RPMI7951 (cell line): Measurements from ENCODE around the gene ASIC4. TPM values are rescaled to one million over a fixed set of nuclear protein-coding genes. Genes with fewer than 3 reads are reported as not detected.

ENCODE experiments used
- DNase-seq: peaks from one replicate; pipeline ENCODE4 v3.0.0-alpha.2; 2012; ENCODE audit warnings: low read depth
- total RNA-seq: library from RNA; depleted of rRNA; stranded (reverse); fragments of >200 nt; shearing (Covaris generic); gene quantifications from 2 replicates; pipeline ENCODE4 v1.2.3, GENCODE V29; 2014

The ASIC4 gene
- total RNA-seq, 1 experiment from 2014 or later = not detected

DNA sequence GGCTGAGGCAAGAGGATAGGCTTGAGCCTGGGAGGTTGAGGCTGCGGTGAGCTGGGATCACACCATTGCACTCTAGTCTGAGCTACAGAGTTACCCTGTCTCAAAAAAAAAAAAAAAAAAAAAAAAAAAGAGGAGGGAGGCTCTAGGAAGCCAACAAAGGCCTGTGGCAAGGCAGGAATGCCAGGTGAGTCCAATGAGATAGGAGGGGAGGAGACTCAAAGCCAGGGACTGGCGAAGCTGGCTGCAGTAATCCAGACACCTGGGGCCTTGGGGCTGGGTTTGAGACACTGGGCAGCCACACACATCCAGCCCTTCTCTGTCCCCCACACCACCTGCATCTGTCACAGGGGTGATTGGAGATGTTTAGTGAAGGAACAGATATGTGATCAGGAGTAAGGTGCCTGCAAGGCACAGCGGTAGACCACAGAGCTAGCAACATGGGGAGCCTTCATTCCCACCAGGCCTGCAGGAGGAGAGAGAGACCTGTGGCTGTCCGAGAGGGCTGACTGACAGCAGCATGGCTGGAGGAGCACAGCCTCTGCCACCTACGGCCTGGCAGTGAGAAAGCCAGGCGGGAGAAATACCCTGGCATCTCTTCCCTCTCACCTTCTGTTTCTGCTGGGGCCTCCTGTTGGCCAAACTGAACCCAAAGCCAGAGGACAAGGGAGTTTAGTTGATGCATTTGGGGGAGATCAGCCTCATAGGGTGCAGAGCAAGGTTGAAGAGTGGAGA lies 19.8 kb downstream of the ASIC4 start:
- DNase-seq = no peak

DNA sequence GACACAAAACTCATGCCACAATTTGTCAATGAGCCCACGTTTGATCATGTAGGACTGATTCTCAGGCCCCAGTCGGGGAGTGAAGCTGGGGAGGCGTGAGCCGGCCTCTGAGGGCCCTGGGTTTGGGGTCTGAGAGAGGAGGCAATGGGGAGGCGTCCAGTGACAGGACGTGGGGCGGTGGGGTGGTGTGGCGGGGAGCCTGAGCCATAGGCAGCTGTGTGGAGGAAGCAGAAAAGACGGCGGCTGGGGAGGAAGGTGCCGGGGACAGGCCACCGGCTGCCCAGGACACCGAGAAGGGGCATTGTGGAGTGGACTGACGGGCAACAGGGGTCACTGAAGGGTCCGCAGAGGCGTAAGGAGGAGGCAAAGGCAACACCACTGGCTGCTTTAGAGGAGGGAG lies 22.1 kb downstream of the ASIC4 start:
- no peak for DNase-seq

DNA sequence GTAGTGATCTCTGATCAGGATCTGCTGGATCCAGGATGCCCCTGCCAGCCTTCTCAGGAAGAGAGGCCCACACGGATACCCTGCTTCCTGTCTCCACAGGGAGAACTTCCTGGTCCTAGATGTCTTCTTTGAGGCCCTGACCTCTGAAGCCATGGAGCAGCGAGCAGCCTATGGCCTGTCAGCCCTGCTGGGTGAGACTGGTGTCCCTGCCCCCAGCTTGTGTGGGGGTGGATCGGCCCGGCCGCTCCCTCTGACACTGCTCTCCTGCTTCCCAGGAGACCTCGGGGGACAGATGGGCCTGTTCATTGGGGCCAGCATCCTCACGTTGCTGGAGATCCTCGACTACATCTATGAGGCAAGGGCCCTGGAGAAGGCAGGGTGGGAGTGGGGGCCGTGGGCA lies 22.7 kb downstream of the ASIC4 start:
- DNase-seq = no peak

DNA sequence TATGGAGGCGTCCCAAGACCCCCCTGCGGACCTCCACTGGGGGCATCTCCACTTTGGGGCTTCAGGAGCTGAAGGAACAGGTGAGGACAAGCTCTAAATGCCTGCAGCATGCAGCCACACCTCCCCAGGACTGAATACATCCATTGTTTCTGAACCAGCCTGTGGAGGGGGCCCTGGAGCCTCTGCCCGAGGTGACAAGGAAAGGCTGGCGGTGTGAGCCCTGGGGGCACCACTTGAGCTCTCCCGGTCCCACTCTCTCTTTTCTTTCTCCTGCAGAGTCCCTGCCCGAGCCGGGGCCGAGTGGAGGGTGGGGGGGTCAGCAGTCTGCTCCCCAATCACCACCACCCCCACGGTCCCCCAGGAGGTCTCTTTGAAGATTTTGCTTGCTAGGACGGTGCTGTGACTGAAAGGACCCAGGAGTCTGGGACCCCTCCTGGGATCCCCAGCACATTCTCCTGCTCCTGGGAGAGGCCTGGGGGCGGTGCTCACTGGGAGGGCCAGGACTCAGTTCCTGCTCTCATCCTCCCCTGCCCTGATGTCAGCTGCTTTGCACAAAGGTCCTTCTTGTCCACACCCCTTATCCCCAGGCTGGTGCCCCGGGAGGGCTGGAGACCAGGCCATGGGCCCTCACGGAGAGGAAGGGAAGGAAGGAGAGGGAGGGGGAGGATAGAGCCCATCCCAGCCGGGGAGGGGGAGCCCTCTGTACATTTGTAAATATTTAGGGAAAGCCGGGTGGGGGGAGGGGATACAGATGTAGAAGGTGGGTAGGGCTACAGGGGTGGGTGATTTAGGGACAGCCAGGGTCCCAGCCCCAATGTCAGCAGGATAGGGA lies 23.6 kb downstream of the ASIC4 start:
- DNase-seq = no peak

DNA sequence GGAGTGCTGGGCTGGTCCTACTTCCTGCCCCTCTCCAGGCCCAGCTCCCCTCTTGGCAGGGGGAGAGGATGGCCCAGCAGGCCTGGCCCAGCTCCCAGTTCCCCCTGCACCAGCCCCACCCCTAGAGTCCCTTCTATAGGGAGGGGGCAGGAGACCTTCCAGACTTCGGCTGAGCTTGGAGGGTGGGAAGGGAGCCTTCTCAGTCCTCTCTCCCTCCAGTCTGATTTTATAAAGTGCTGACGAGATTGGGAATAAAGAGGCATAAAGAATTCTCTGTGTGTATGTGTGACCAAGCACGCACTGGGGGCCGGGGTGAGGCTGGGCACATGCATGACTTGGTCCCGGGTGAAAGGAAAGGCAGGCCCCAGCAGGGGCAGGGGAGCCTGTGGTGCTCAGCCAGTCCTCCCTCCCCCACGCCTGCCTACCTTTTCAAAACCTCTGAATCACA lies 24.2 kb downstream of the ASIC4 start:
- no peak for DNase-seq

DNA sequence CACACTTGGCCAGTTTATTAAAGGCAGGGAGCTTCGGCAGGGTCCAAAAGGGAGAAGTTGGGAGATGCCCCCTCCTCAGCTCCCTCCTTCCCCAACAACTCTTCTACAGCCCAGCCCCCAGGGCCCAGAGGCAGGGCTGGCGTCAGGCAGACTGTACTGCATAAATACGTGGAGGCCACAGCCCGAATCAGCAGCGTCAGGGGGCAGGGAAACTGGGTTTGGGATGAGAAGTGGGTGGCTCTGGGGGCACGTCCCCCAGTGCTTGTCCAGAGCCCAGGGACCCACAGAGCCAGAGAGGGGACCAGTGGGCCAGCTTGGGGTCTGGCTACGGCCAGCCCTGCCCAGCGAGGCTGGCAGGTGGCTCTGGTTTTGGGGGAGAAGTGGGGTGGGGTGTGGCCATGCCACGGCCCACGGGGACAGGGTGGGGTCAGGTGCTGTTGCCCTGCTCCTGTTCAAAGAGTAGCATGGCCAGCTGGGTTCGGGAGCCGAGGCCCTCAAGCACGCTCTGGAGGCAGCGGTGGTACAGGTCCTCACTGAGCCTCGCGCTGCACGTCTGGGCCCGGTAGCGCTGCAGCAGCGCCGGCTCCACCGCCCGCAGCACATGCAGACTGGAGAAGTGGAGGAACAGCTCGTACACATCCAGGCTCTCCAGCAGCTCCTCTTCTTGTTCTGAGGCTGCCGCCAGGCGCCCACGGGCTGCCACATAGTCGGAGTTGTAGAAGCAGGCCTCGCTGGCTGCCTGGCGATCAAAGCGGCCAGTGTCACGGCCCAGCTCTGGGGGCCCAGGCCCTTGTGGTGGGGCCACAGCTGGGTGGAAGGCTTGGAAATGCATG lies 24.9 kb downstream of the ASIC4 start:
- DNase-seq = no peak

DNA sequence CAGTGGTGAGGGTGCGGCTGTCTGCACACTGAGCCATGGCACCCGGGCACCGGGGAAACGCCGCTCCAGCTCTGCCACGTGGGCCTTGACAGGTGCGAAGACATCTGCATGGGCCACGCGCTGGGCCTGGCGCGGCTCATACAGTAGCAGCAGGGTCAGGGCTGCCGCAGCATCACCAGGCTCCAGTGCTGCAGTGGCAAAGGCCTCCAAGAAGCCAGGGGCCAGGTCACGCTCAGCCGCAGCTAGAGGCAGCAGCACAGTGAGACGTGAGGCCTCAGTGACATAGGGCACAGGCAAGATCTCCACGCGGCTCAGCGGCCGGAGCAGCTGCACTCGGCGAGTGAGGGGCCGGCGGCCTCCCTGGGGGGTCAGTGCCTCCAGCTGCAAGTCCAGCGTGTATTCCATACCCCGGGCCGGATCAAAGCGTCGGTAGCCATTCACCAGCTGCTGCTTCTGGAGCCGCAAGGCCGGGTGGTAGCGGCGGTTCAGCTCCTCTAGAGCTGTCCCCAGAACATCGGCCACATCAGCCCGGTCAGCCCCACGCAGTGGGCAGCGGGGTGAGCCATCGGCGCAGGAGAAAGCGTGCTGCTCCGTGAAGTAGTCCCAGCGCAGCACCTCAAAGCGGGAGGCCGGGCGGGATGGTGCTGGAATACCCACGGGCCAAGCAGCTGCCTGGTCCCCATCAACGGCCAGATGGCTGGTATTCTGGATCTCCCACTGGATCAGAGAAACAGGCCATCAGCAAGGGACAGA lies 25.8 kb downstream of the ASIC4 start:
- DNase-seq = no peak

DNA sequence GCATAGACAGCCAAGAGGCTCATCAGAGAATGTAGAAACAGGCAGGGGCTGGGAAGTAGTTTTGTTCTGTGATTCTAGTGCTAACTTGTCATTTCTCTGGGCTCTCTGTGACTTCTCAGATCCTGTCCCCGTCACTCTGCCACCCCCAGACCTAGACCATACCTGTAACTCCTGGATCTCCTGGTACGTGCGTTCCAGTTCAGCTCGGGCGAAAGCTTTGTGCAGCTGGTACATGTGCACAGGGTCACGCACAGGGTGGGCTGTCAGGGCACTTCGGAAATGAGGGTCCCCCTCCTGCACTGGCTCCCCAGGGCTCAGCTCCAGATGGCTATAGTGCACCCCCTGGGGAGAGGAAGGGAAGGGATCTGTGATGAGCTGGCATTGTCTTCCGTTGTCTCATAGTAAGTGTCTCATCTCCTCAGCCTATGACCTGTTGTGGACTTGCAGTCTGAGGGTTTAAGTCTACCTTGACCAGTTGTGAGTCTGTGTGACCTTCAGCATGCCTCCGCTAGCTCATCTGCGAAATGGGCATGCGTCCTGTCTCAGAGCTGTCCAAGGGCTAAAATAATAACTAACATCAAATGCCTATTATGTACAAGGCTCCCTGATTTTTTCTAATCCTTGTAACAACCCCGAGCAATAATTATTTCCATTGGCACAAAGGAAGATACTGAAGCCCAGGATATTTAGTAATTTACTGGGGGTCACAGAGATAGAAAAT lies 26.7 kb downstream of the ASIC4 start:
- DNase-seq = no peak

DNA sequence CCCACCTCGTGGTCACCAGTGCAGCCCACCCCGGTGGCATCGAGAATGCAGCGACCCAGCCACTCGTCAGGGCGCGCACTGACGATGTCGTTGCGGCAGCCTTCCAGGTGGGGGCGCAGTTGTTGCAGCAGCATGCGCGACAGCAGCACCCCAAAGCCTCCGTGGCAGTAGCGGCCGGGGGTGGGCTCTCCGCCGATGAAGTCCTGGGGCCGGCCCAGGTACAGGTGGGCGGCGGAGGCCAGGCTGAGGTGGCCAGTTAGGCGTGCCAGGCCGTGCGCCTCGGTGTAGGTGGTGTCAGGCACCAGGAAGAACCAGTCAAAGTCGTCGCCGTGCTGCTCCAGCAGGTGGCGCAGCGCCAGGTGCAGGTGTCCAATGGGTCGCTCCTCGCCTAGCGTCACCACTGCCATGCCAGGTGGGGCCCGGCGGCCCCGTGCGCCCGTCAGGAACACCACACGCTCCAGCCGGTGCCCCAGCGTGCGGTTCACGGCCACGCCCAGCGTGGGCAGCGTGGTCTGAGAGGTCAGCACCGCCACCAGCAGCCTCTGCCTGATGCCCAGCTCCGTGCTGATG lies 27.4 kb downstream of the ASIC4 start:
- DNase-seq = peak; percentile 52

DNA sequence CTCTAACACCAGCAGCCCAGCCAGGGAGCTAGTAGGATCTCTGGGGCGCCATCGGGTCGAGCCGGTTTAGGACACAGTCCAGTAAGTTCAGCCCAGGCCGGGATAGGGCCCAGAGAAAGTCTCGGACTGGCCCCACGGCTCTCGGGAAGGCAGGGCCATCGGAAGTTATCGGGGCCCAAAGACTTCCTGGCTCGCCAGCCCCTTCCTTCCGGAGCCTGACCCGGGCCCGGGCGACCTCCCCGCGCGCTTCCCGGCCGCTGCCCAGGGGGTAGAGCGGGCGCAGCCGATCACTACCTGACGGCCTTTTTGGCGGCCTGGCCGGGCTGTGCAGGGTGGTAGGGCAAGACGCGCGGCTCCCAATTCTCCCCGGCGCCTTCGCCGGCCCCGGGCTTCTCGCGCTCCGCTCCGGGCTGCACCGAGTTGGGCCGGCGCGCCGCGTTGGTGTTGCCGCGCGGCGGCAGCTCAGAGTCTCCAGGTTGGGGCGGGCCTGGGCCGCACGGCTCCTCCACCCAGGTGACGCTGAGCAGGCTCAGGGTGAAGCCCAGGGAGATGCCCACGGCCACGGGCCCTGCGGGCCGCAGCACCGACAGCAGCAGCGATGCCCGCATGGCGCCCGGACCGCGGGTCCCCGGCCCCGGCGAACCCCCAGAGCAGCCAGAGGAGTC lies 28.8 kb downstream of the ASIC4 start:
- peak; percentile 55 for DNase-seq

DNA sequence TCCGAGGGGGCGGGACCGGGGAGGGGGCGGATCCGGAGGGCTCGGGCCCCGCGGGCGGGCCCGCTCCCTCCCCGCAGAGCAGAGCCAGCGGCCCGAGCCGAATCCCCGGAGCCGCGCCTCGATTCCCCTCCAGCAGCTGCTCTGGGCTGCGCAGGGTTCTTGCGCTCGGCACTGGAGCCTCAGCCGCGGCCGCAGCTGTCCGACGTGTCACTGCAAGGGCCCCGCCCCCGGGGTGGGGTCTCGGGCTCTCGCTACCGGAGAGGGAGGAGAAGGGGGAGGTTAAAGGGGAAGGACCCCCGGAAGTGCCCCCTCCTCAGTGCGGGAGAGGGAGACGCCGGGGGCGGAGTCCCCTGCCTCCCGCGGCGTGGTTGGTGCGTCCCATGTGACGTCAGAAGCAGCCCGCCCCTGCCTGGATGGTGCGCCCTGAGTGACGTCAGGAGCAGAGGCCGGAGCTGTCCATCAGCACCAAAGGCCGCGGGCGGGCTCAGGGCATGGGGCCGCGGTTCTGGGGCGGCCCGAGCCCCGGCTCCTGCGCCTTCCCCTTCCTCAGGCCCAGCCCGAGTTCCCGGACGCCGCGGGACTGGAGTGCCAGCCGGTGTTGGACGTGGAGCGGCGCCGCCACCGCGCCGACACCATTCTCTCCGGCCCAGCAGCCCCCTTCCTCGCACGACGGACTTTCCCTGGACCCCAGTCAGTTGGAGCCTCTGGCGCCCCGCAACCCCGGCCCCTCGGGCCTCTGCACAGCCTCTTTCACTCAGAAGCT lies 29.5 kb downstream of the ASIC4 start, which contains the start of the genes CHPF and TMEM198:
CHPF (minus strand) TSS at position 214 of the 763 bp plus-strand sequence. CDS start 271 bp downstream, outside the sequence.
TMEM198 (plus strand) TSS at position 433 of the 763 bp plus-strand sequence. CDS start 700 bp downstream, outside the sequence.
- peak; percentile 99 for DNase-seq

DNA sequence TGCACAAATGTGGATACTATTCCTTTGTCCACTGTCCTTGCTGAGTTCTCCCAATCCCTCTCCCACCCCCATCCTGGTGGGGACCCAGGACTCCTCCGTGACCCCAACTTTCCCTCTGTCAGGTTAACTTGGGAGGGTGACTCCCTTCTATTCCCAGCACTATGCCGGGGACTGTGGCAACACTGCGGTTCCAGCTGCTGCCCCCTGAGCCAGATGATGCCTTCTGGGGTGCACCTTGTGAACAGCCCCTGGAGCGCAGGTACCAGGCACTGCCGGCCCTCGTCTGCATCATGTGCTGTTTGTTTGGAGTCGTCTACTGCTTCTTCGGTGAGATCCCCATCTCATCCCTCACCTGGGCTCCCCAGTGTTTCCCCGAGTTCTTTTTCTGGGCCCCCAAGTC lies 30.3 kb downstream of the ASIC4 start:
- no peak for DNase-seq

DNA sequence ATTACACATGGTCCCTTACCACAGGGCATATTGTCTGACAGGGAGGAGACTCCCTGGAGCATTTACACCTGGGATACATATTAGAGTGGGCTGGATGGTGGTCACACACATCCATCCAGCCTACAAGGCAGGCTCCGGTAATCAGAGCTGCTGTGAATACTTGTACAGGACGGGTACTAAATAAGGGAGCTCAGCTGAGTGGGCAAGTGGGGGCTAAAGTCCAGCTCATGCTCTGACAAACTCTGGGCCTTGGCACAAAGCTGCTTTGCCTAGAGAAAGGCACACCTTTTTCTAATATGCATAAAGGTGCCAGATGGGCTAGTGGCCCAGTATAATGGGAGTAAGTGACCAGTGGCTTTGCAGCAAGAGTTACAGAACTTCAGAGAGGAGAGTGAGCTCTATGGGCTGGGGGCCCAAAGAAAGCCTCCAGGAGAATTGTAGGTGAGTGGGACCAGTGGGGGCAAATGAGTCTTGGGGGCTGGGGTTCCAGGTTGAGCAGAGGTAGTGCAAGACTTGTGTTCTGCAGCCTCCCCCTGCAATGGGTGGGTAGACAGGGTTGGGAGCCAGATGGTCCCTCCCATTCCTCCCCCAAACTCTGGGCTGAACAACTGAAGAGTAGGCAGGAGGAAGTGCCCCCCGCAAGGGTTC lies 31.1 kb downstream of the ASIC4 start:
- DNase-seq = no peak

DNA sequence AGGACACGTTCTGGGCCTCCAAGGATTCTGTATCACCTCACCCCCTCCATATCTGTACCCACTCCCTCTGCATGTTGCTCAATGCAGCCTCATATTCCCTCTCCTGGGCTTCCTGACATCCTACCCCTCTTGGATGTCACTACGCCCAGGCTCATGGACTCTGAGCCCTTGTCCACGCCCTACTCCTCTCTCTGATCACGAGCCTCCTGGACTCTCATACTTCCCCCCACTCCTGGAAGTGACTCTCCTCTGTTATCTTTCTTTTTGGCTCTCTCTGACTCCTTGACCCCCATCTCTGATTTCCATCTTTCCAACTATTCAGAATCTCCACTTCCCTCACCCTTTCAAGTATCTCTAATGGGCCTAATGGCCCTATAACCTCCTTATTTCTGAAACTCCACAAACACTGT lies 31.7 kb downstream of the ASIC4 start:
- DNase-seq = no peak

DNA sequence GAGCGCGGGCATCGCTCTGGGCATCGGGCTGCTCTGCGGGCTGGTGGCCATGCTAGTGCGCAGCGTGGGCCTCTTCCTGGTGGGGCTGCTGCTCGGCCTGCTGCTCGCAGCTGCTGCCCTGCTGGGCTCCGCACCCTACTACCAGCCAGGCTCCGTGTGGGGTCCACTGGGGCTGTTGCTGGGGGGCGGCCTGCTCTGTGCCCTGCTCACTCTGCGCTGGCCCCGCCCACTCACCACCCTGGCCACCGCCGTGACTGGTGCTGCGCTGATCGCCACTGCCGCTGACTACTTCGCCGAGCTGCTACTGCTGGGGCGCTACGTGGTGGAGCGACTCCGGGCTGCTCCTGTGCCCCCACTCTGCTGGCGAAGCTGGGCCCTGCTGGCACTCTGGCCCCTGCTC lies 33.3 kb downstream of the ASIC4 start:
- no peak for DNase-seq

DNA sequence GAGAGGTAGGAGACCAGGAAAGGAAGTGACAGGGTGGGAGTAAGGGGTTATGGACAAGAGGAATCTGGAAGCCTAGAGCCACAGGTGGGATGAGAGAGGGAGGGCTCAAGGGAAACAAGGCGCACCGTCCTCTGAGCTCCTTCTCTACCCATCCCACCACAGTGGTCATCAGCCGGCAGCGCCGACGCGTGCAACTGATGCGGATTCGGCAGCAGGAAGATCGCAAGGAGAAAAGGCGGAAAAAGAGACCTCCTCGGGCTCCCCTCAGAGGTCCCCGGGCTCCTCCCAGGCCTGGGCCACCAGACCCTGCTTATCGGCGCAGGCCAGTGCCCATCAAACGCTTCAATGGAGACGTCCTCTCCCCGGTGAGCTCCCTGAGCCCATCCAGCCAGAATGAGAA lies 34.7 kb downstream of the ASIC4 start:
- no peak for DNase-seq

DNA sequence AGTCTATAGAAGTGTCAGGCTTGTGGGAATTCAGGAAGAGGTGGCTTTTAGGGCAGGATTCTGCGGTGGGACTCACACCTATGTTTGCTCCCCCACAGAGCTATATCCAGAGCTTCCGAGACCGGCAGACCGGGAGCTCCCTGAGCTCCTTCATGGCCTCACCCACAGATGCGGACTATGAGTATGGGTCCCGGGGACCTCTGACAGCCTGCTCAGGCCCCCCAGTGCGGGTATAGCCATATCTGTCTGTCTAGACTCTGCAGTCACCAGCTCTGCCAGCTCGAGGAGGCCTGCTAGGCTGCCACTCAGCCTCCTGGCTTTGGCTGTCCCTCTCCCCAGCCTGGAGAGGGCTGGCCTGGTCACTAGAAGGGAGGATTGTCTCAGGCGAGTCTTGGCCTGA lies 35.3 kb downstream of the ASIC4 start:
- no peak for DNase-seq
